ENCODE measurements around the gene WFS1.

GRCh38 chr4:6324999-6325787, 55.5 kb downstream of the WFS1 start:
- TF ChIP-seq RAD21 (IDR thresholded peaks at IDR 0.05; ENCODE audit: low read depth) (no peak), USF1 (IDR thresholded peaks at IDR 0.05) (0 out of 2 replicates have a peak, but pooled peaks have one; percentile 11), CEBPB (IDR thresholded peaks at IDR 0.05) (no peak), REST (IDR thresholded peaks at IDR 0.05; ENCODE audit: low read depth) (no peak), YY1 (IDR thresholded peaks at IDR 0.05; ENCODE audit: low read depth) (no peak)
